PFSK-1 (cell line): ENCODE results near the gene SMIM7.

Source experiments
- FOXP2 ChIP-seq: optimal IDR thresholded peaks from 2 replicates; pipeline ENCODE3; 2011; ENCODE audit warnings: borderline replicate concordance, control low read depth, inconsistent platforms; ENCODE audit not compliant: insufficient read depth; ENCODE audit errors: extremely low read length, extremely low read depth
- POLR2AphosphoS5 ChIP-seq: IDR thresholded peaks from 2 replicates; pipeline ENCODE4 v1.6.1; 2012; ENCODE audit warnings: low read depth, mild to moderate bottlenecking, control low read depth, low read length, moderate library complexity
- REST ChIP-seq, 2 experiments: IDR thresholded peaks; 2 replicates each; pipeline versions ENCODE4 v1.6.1 to v1.8.0; 2011 to 2012; ENCODE audit warnings: low read depth in 2 of 2, low read length in 2 of 2, control low read depth in 1 of 2, inconsistent platforms in 1 of 2, mild to moderate bottlenecking in 1 of 2, moderate library complexity in 1 of 2; ENCODE audit not compliant: insufficient read depth in 1 of 2
- SIN3A ChIP-seq: IDR thresholded peaks from 2 replicates; pipeline ENCODE4 v1.6.1; 2012; ENCODE audit warnings: mild to moderate bottlenecking, low read length, moderate library complexity, borderline replicate concordance; ENCODE audit not compliant: insufficient read depth
- TAF1 ChIP-seq: IDR thresholded peaks from 2 replicates; pipeline ENCODE4 v1.6.1; 2012; ENCODE audit warnings: low read length, control low read depth, borderline replicate concordance; ENCODE audit not compliant: insufficient read depth

DNA sequence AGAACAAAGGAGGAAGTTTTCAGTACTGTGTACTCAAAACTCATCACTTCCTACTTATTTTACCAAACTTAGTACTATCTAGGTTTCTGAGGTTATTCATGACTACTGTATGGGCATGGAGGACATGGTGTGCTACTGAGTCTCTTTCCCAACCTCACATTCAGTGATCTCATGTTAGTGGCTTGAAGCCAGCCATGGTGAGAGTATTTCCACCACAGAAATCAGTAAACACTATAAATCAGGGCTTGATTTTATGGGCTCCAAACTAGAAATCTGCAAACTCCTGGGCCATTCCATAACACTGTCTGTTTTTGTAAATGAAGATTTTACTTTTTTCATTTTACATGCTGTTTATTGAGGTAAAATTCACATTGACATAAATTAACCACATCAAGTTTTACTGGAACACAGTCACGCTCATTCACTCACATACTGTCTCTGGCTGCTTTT lies 51.6 kb downstream of the SMIM7 start:
- TF ChIP-seq TAF1, result no peak
- no peak for TF ChIP-seq POLR2AphosphoS5
- TF ChIP-seq SIN3A, result no peak
- no peak for TF ChIP-seq REST (IDR thresholded peaks at IDR 0.05; ENCODE audit: insufficient read depth in 1 of 2, low read depth in 2 of 2, low read length in 2 of 2)
- no peak for TF ChIP-seq FOXP2
